IPS DF 6.9 (cell line): Measurements from ENCODE around the gene CCNT1.

Experiments
- DNase-seq: peaks from one replicate; pipeline ENCODE4 v3.0.0-alpha.2; 2013; ENCODE audit warnings: low read depth, low spot score
- H3K27ac ChIP-seq: one replicate; pipeline ENCODE4 v1.5.1; 2013; ENCODE audit warnings: low read length, control low read depth
- H3K27me3 ChIP-seq: 2 replicates; pipeline ENCODE4 v1.6.1; 2013; ENCODE audit warnings: mild to moderate bottlenecking, low read length; ENCODE audit not compliant: control insufficient read depth, insufficient read depth
- H3K36me3 ChIP-seq: 2 replicates; pipeline ENCODE4 v1.6.1; 2013; ENCODE audit warnings: low read length; ENCODE audit not compliant: control insufficient read depth, insufficient read depth
- H3K4me1 ChIP-seq: 2 replicates; pipeline ENCODE4 v1.6.1; 2013; ENCODE audit warnings: low read length; ENCODE audit not compliant: control insufficient read depth, insufficient read depth
- H3K4me3 ChIP-seq: 2 replicates; pipeline ENCODE4 v1.5.1; 2013; ENCODE audit warnings: mild to moderate bottlenecking, low read length
- H3K9me3 ChIP-seq: 2 replicates; pipeline ENCODE4 v1.6.1; 2013; ENCODE audit warnings: low read length, inconsistent platforms; ENCODE audit not compliant: control insufficient read depth, insufficient read depth
- WGBS: extraction: QIAGEN DNeasy Blood & Tissue Kit; methylation state at CpG from one replicate; pipeline ENCODE4 v1.1.7; 2013; ENCODE audit warnings: mixed read lengths, missing lambda C conversion rate; ENCODE audit not compliant: insufficient read length, insufficient coverage; 5-methylcytosine and 5-hydroxymethylcytosine counted together

CCNT1 gene

DNA sequence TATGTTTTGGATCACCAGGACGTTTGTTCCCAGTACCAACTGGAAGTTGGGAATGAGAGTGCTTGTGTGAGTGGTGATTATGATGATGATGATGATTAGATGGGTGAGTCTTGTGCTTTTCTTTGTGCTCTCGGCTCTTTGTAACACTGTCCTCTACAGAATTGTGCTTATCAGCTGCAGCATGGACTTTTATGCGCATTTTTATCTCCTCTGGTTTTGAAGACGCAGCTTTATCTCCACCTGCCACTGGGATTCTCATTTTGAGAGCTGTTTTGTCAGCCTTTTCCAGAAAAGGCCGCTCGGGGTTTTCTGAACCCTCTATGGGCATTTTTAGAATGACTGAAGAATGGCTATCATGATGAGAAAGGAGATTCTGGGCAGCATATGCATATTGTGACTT lies 22.9 kb downstream of the CCNT1 start:
- WGBS: no CpG with 5 or more reads among the region's 6 CpGs
- DNase-seq: no peak
- Histone ChIP-seq H3K4me3 (no peak overlapping the region), H3K36me3 (peaks cover 20% of the 10 kb centered on the region), H3K4me1 (no peaks in the 10 kb centered on the region), H3K9me3 (no peaks in the 10 kb centered on the region), H3K27ac (no peak overlapping the region), H3K27me3 (no peaks in the 10 kb centered on the region)

DNA sequence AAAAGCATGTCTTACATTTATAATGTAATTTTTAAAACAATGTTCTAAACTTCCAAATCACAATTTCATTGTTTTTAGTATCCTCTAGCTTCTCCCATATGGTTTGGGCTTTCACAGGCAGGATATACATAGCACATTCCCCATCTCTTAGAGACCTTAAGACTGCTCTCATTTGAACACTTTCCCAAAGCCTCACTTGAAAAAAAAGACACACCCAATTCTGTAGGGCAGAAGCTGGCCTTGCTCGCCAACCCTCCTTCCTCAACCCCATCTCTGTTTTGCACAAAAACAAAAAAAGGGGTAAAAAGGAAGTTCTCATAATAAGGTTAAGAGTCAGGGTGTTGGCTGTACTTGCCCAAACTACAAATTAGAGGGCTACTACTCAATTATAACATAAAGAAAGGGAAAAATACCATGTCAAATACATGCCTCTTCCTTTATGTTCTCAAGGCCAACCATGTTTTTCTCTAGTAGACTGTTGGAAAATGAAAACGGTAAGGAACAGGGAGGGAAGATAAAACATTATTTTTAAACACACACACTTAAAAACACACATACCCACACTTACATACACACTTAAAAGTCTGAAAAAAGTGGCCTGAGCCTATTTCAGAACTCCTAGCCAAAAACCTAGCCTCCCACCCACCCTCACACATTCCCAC lies 24.6 kb downstream of the CCNT1 start:
- WGBS: no CpG with 5 or more reads among the region's 2 CpGs

DNA sequence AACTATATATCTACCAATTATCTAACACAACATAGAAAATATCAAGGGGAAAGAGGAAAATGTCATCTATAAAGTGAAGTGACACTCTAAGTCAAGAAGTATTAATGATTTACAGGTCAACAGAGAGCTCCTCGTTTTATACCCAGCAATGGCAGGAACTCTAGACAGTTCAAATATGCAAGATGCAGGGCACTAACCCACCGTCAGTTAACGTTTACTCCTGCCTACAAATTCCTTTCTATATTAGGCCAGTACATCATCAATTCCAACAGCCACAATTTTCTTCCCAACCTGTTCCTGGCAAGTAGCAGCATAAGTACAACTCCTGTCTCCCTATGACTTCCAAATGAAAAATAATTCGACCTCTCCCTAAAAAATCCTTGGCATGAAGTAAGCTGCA lies 25.5 kb downstream of the CCNT1 start:
- peaks cover 19% of the 10 kb centered on the region for H3K36me3 ChIP-seq
- no peaks in the 10 kb centered on the region for H3K27me3 ChIP-seq
- H3K4me3 ChIP-seq: no peak overlapping the region
- WGBS: no CpG with 5 or more reads among the region's 4 CpGs
- no peaks in the 10 kb centered on the region for H3K9me3 ChIP-seq
- no peaks in the 10 kb centered on the region for H3K4me1 ChIP-seq
- H3K27ac ChIP-seq: no peak overlapping the region
- DNase-seq: no peak

More for the DNA sequence above, 24.6 kb downstream of the CCNT1 start:
- Histone ChIP-seq H3K27me3 (no peaks in the 10 kb centered on the region), H3K4me3 (no peak overlapping the region), H3K4me1 (no peaks in the 10 kb centered on the region), H3K27ac (no peak overlapping the region), H3K9me3 (no peaks in the 10 kb centered on the region), H3K36me3 (peaks cover 20% of the 10 kb centered on the region)
- no peak for DNase-seq

DNA sequence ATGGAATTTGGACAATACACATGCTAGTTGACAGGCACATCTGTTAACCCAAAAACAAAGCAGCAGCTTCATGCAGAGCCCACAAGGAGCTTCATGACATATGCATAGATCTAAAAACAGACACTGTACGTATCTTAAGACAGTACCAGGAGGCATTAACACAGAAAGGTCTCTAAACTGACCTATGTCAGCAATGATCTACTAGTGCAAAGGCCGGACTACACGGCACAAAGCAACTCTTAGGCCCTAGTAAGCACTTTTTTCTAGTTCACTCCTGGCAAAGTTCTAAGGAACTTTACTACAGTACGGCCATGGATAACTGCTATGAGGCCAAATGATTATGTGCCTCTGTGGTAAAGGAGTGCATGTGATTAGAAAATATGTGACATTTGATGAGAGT lies 26.1 kb downstream of the CCNT1 start:
- H3K4me3 ChIP-seq: no peak overlapping the region
- no CpG with 5 or more reads among the region's 4 CpGs for WGBS
- no peak for DNase-seq
- H3K4me1 ChIP-seq: no peaks in the 10 kb centered on the region
- H3K27ac ChIP-seq: no peak overlapping the region
- H3K9me3 ChIP-seq: no peaks in the 10 kb centered on the region
- H3K27me3 ChIP-seq: no peaks in the 10 kb centered on the region
- peaks cover 16% of the 10 kb centered on the region for H3K36me3 ChIP-seq

DNA sequence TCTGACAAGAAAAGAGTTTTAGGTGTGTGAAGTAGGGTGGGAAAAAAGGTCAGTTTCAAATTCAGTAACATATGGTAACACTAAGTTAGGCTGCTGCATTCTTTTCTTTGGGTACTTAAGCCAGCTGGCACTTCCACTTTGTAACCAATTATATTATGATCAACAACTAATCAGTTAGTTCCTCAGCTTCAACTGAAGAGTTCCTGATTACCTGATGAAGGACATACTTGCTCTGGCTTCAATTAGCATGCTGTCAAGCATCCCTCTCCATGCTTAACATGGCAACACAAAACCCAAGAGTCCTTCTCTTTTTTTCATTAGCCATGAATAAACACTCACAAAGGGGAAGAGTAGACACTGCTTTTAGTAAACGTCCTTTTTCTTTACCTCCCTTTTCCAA lies 27.7 kb downstream of the CCNT1 start:
- no peak overlapping the region for H3K4me3 ChIP-seq

DNA sequence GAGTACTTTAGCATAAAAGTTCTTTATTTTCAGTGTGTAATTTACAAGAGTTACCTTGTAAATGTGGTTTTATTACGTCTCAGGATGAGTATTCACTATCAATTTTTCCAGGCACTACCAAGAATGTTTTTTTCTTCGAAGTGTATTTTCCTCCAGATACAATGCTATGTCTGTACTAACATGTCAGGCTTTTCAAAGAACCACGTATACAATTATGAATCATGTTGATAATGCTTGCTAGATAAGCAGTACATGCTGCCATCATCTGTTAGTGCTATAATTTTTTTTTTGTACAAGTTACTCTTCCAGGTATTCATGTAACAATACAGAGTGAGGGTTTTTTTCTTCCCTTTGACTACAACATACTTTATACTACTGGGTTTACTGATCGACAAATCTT lies 28.9 kb downstream of the CCNT1 start:
- H3K27me3 ChIP-seq: no peaks in the 10 kb centered on the region
- no peaks in the 10 kb centered on the region for H3K4me1 ChIP-seq
- no peak overlapping the region for H3K27ac ChIP-seq
- H3K9me3 ChIP-seq: no peaks in the 10 kb centered on the region
- DNase-seq: no peak
- no peak overlapping the region for H3K4me3 ChIP-seq
- WGBS: no CpG with 5 or more reads among the region's 4 CpGs
- peaks cover 2% of the 10 kb centered on the region; the same call in 1 of the 2 replicates for H3K36me3 ChIP-seq

More for the DNA sequence above, 27.7 kb downstream of the CCNT1 start:
- Histone ChIP-seq H3K4me1 (no peaks in the 10 kb centered on the region), H3K36me3 (peaks cover 12% of the 10 kb centered on the region), H3K9me3 (no peaks in the 10 kb centered on the region), H3K27me3 (no peaks in the 10 kb centered on the region), H3K27ac (no peak overlapping the region)
- no CpG with 5 or more reads among the region's 1 CpG for whole genome bisulfite sequencing
- no peak for DNase-seq

DNA sequence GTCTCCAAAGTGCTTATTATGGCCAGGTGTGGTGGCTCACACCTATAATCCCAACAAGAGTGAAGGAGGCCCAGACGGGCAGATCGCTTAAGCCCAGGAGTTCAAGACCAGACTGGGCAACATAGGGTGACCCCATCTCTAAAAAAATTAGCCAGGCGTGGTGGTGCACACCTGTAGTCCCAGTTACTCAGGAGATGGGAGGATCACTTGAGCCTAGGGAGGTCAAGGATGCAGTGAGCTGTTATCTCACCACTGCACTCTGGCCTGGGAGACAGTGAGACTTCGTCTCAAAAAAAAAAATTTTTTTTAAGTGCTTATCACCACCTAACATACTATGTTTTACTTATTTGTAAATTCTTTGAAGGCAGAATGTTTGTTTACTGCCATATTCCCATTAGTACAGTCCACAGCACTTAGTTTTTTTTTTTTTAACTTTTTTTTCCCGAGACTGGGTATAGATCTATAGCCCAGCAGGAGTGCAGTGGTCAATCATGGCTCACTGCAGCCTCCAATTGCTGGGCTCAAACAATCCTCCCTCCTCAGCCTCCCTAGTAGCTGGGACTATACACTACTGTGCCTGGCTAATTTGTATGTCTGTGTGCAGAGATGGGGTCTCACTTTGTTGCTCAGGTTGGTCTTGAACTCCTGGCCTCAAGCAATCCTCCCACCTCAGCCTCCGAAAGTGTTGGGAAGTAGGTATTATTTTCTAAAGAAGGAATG lies 29.7 kb downstream of the CCNT1 start:
- WGBS: no CpG with 5 or more reads among the region's 6 CpGs
- Histone ChIP-seq H3K36me3 (peaks cover 2% of the 10 kb centered on the region; the same call in 1 of the 2 replicates), H3K9me3 (no peaks in the 10 kb centered on the region)

DNA sequence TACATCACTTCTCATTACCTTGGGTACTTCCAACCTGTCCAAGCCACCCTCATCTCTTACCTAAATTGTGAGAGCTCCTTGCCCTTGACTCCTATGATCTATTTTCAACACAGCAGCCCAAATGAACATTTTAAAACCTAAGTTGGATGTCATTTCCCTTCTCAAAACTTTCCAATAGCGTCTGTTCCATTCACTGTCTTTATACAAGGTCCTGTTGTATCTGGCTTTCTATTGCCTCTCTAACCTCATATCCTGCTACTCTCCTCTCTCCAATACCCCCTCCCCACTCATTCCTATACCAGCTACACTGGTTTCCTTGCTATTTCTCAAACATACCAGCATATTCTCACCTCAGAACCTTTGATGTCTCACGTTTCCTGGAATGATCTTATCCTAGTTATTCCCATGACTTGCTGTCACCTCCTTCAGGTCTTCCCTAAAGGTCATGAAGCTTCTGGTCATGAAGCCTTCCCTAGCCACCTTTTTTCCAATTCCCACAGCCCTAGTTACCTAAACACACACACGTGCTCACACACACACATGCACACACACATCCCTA lies 30.4 kb downstream of the CCNT1 start:
- H3K27me3 ChIP-seq: no peaks in the 10 kb centered on the region
- H3K27ac ChIP-seq: no peak overlapping the region
- H3K4me1 ChIP-seq: no peaks in the 10 kb centered on the region
- peaks cover 2% of the 10 kb centered on the region; the same call in 1 of the 2 replicates for H3K36me3 ChIP-seq
- H3K9me3 ChIP-seq: no peaks in the 10 kb centered on the region
- no CpG with 5 or more reads among the region's 3 CpGs for WGBS
- no peak for DNase-seq
- no peak overlapping the region for H3K4me3 ChIP-seq

More for the DNA sequence above, 29.7 kb downstream of the CCNT1 start:
- no peaks in the 10 kb centered on the region for H3K4me1 ChIP-seq
- no peaks in the 10 kb centered on the region for H3K27me3 ChIP-seq
- no peak for DNase-seq
- no peak overlapping the region for H3K4me3 ChIP-seq
- H3K27ac ChIP-seq: no peak overlapping the region

DNA sequence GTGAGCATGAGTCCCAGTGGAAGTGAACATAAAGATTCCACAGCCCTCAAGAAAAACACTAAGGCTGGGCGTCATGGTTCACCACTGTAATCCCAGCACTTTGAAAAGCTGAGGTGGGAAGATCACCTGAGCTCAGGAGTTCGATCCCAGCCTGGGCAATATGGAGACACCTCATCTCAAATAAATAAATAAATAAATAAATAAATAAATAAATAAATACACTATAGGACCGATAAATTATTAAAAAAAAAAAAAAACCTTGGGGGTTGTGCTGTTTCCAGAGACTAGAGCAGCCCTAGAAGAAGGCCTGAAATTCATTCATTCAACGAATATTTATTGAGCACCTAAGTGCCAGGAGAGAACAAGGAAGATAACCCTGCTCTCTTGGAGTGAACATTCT lies 33.0 kb downstream of the CCNT1 start:
- Histone ChIP-seq H3K4me1 (peaks cover 2% of the 10 kb centered on the region; the same call in 1 of the 2 replicates), H3K36me3 (peaks cover 6% of the 10 kb centered on the region; the same call in 1 of the 2 replicates), H3K9me3 (no peaks in the 10 kb centered on the region), H3K27ac (no peak overlapping the region), H3K27me3 (no peaks in the 10 kb centered on the region), H3K4me3 (no peak overlapping the region)
- DNase-seq: no peak
- no CpG with 5 or more reads among the region's 4 CpGs for WGBS

DNA sequence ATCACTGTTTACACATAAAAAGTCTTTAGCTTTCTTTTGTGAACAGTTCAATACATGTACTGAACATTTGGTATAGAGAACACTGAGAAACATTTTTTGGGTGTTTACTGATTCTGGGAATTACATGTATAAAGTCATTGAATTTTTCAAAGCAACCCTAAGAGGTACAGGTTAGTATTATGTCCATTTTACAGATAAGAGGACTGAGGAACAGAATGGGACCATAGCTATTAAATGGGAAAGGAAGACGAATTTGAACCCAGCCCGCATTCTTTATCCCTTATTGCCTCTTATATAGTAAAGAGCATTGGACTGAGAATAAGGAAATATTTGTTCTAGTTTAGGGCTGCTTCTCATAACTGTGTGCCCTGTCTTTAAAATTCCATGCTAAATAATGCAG lies 33.6 kb downstream of the CCNT1 start:
- DNase-seq: no peak
- no peak overlapping the region for H3K4me3 ChIP-seq
- H3K9me3 ChIP-seq: no peaks in the 10 kb centered on the region
- WGBS: no CpG with 5 or more reads among the region's 2 CpGs
- no peak overlapping the region for H3K27ac ChIP-seq
- H3K36me3 ChIP-seq: peaks cover 6% of the 10 kb centered on the region; the same call in 1 of the 2 replicates
- peaks cover 2% of the 10 kb centered on the region; the same call in 1 of the 2 replicates for H3K4me1 ChIP-seq
- no peaks in the 10 kb centered on the region for H3K27me3 ChIP-seq
